HG03039 (cell line): ENCODE measurements around the gene UFM1.
"Not testable (repeated sequence)": the region's sequence is repeated elsewhere in the genome, so short reads cannot be mapped to it uniquely, and the experiment has no call there.

ENCODE experiments used
- ATAC-seq: cut with Tn5 transposase; IDR thresholded peaks from one replicate; pipeline ENCODE4 v1.9.1; 2021; ENCODE audit warnings: mild to moderate bottlenecking, moderate library complexity; ENCODE audit not compliant: unreplicated experiment

Gene UFM1

DNA sequence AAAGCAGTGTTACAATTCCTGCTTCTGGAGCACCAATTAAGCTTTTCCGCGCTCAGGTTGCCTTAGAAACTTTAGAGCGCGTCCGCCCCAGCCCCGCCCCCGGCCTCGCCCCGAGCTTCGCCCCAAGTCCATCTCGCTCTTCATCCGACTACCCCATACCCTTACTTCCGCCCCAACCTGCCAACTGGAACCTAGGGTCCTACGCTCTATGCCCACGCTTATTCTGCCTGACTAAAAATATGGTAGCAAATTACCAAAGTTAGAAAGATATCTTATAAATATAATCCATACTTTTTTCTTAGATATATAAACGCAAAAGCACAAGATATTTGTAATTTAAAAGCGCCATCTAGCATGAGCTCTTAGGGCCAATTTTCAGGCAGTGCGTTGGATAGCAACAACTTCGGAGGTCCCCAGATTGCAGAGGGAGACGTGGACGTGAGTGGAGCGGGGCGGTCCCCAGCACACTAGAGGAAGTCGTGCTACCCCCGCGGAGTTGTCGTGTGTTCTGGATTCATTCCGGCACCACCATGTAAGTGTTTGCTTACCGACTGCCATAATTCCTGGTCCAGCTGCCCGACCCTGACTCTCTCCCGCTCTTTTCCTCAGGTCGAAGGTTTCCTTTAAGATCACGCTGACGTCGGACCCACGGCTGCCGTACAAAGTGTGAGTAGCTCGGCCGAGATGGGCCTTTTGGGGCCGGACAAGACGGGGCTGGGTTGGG, at the start of gene UFM1:
Gene UFM1, plus strand, starts transcription at position 462 of the 724 bp plus-strand sequence. Its CDS starts 69 bp downstream, at position 531.
- ATAC-seq = peak; percentile 96

DNA sequence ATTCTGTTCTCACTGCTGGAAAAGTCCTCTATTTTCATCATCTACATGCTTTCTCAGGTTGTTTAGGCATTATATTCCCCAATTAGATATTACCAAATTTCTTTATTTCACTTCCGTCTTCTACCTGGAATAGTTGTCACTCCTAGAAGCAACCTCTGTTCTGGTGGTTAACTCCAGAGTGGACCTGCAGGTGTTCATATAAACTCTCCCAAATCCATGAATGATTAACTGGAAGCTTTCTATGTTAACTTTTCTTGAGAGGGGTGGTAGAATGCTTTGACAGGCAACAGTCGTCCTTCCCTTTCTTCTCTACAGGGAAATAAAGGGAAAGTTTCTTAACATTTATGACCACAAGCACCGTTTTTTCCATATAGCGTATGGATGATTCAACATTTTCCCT, 48.4 kb upstream of the UFM1 start:
- ATAC-seq = no peak

DNA sequence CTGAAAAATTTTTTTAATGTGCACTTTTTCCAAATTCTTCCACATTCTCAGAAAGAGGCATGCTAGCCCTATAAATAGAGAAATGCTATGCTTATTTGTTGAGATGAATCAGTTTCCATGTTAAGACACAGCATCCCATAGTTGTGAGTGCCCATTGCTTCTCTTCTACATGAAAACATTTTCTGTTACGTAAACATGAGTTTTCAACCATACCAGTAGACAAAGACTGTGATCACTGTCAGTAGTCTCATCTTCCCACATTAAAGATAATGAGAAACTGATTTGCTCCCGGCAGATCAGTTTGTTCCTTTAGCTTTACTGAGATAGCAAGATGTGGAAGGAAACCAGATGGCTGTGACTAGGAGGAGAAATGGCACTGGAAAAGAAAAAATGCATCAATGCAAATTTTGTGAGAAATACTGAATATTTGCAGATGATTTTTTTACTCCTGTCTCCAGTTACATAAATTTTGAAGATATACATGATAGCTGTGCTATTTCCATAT, 45.8 kb upstream of the UFM1 start:
- no peak for ATAC-seq

GRCh38 chr13:38308736-38309135, 40.9 kb upstream of the UFM1 start:
- ATAC-seq = no peak

GRCh38 chr13:38309397-38309796, 40.3 kb upstream of the UFM1 start:
- ATAC-seq = no peak

DNA sequence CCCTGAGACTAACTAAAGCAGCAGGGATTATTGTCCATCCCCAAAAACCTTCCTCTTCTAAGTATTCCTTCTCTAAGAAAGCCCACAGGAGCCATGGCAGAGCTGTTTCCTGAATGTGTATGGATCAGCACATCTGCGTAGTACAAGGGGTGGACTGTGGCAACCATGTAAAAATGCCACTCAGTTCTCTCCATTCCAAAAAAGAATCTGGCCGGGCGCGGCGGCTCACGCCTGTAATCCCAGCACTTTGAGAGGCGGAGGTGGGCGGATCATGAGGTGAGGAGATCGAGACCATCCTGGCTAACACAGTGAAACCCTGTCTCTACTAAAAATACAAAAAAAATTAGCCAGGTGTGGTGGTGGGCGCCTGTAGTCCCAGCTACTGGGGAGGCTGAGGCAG, 38.5 kb upstream of the UFM1 start:
- not testable (repeated sequence) for ATAC-seq

GRCh38 chr13:38316129-38316528, 33.5 kb upstream of the UFM1 start:
- ATAC-seq = no peak

DNA sequence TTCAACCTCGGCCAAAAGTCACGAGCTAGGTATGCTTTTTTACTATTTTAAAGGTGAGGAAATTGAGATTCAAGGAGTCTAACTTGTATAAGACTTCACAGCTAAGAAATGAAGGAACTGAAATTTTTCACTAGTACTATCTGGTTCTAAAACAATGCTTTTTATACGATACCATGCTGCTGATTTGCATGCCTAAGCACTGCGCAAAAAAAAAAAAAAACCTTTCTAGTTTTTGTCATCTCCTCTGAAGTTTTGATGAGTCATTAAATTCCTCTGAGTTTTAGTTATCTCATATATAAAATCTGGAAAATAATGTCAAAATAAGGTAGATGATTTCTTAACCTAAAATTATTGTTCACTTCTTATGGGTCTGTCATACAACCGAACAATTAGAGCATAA, 28.0 kb upstream of the UFM1 start:
- no peak for ATAC-seq

DNA sequence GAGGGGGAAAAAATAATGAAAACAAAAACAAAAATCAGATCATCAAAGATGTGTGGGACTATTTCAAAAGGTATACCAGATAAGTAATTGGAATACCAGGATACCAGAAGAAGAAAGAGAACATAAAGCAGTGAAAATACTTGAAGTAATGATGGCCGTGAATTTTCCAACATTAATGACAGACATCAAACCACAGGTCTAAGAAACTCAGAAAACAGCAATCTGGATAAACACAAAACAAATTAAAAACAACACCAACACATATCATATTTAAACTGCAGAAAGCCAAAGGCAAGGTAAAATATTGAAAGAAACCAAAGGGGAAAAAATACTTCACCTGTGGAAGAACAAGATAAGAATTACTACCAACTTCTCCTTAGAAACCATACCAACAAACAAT, 24.2 kb upstream of the UFM1 start:
- ATAC-seq = no peak

DNA sequence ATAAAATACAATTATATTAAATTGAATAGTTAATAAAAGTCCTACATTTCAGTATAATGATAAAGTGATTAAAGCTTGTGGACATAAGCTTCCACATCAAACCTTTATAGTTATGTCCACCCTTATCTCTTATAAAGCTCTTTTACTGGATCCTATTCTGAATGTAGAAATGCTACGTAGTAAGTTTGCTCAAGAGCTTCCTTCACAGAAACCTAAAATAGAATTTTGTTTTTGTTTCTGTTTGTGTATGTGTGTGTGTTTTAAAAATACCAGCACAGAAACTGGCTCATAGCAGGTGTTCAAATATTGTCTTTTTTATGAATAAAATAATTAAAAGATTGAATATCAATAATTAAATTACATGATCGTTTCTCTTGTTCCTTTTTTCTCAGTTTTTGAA, 21.0 kb upstream of the UFM1 start:
- ATAC-seq = no peak

- ATAC-seq = no peak
These were observed 14.8 kb upstream of the UFM1 start for GRCh38 chr13:38334845-38335244.

- no peak for ATAC-seq
These were observed 11.6 kb upstream of the UFM1 start for GRCh38 chr13:38338089-38338488.

DNA sequence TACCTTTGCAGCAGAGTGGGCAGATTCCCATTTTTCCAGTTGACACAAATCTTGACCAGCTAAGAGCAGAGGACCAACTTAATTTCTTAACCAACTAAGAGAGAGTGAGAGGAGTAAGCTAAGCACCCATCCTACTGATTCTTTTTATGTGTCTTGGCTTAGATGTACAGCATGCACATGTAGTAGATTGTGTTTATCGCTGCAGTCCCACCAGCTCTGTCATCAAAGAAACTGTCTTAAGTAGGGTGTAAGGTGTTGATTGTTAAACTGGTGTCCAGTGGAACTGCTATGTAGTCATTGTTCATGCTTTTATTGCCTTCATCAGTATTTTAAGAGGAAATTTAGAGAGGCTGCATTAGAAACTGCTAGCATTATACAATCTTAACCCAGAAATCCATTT, 9.0 kb upstream of the UFM1 start:
- no peak for ATAC-seq

DNA sequence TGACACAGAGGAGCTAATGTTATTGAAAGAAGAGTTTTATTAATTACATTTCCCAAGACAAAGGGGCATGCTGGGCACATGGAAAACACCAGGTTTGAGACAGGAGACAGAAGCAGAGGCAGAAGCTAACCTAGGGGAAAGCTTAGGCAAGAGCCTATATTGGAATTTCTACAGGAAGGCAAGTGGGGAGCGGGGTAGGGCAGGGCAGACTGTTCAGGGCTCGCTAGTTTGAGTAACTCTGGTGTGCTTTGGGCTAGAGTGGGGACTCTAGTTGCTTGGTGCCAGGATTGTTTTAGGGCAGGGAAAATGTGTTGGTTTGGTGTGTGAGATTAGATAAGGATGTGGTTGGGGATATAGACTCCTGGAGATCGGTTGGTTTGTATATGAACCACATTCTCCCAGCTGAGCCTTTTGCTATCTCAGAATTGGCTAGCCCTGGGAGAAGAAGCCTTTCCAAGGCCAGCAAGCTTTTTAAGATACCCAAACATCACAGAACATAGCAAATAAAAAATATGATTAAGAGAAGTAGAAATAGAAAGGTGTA, 8.4 kb upstream of the UFM1 start:
- no peak for ATAC-seq

GRCh38 chr13:38346764-38347163, 2.9 kb upstream of the UFM1 start:
- no peak for ATAC-seq

- ATAC-seq = peak; percentile 1
These were observed 726 bp upstream of the UFM1 start for GRCh38 chr13:38348861-38349389.

- peak; percentile 28 for ATAC-seq
These were observed 515 bp downstream of the UFM1 start for GRCh38 chr13:38350114-38350617.

- no peak for ATAC-seq
These were observed 6.0 kb downstream of the UFM1 start for GRCh38 chr13:38355595-38356119.

GRCh38 chr13:38358684-38359083, 9.0 kb downstream of the UFM1 start:
- ATAC-seq = no peak

- ATAC-seq = no peak
These were observed 12.1 kb downstream of the UFM1 start for GRCh38 chr13:38361542-38362262.

GRCh38 chr13:38363219-38363618, 13.6 kb downstream of the UFM1 start:
- no peak for ATAC-seq
